Measurements from ENCODE around the gene CEND1.

The CEND1 gene

GRCh38 chr11:765025-765801, 24.7 kb downstream of the CEND1 start:
- Histone ChIP-seq H3K79me2 (ENCODE audit: low read length) (peaks cover 2% of the 10 kb centered on the region; the same call in 1 of the 2 replicates), H2AFZ (ENCODE audit: low read depth, low read length) (no peak overlapping the region), H3K36me3 (replicated peaks; ENCODE audit: low read depth, low read length) (peaks cover 38% of the 10 kb centered on the region), H3K4me3 (ENCODE audit: low read length) (no peak overlapping the region), H3K9me3 (ENCODE audit: insufficient read depth, low read length) (no peaks in the 10 kb centered on the region), H3K27me3 (ENCODE audit: low read depth, low read length) (no peaks in the 10 kb centered on the region), H4K20me1 (ENCODE audit: insufficient read depth, low read length) (peaks cover 24% of the 10 kb centered on the region), H3K4me1 (ENCODE audit: low read length) (no peaks in the 10 kb centered on the region), H3K27ac (ENCODE audit: low read length) (no peak overlapping the region), H3K9ac (ENCODE audit: low read length) (no peak overlapping the region), H3K4me2 (ENCODE audit: low read length) (no peak overlapping the region)
- TF ChIP-seq EZH2phosphoT487 (IDR thresholded peaks at IDR 0.05; ENCODE audit: low read depth) (no peak), CTCF (IDR thresholded peaks at IDR 0.05; ENCODE audit: low read depth, low read length) (peak; percentile 60)

GRCh38 chr11:764322-765024, 25.4 kb downstream of the CEND1 start:
- Histone ChIP-seq H3K4me3 (ENCODE audit: low read length) (no peak overlapping the region), H3K27me3 (ENCODE audit: low read depth, low read length) (no peaks in the 10 kb centered on the region), H3K9me3 (ENCODE audit: insufficient read depth, low read length) (no peaks in the 10 kb centered on the region), H3K36me3 (replicated peaks; ENCODE audit: low read depth, low read length) (peaks cover 38% of the 10 kb centered on the region), H3K79me2 (ENCODE audit: low read length) (no peaks in the 10 kb centered on the region; the same call in 1 of the 2 replicates), H3K4me2 (ENCODE audit: low read length) (no peak overlapping the region), H3K4me1 (ENCODE audit: low read length) (no peaks in the 10 kb centered on the region), H3K27ac (ENCODE audit: low read length) (no peak overlapping the region), H4K20me1 (ENCODE audit: insufficient read depth, low read length) (peaks cover 24% of the 10 kb centered on the region), H3K9ac (ENCODE audit: low read length) (no peak overlapping the region), H2AFZ (ENCODE audit: low read depth, low read length) (no peak overlapping the region)
- TF ChIP-seq EZH2phosphoT487 (IDR thresholded peaks at IDR 0.05; ENCODE audit: low read depth) (no peak), CTCF (IDR thresholded peaks at IDR 0.05; ENCODE audit: low read depth, low read length) (no peak)

GRCh38 chr11:763549-764321, 26.2 kb downstream of the CEND1 start:
- Histone ChIP-seq H3K27ac (ENCODE audit: low read length) (no peak overlapping the region), H4K20me1 (ENCODE audit: insufficient read depth, low read length) (peaks cover 24% of the 10 kb centered on the region), H3K4me1 (ENCODE audit: low read length) (no peaks in the 10 kb centered on the region), H3K4me3 (ENCODE audit: low read length) (no peak overlapping the region), H3K36me3 (replicated peaks; ENCODE audit: low read depth, low read length) (peaks cover 41% of the 10 kb centered on the region), H3K79me2 (ENCODE audit: low read length) (no peaks in the 10 kb centered on the region; the same call in 1 of the 2 replicates), H3K9ac (ENCODE audit: low read length) (no peak overlapping the region), H3K4me2 (ENCODE audit: low read length) (no peak overlapping the region), H3K27me3 (ENCODE audit: low read depth, low read length) (no peaks in the 10 kb centered on the region), H3K9me3 (ENCODE audit: insufficient read depth, low read length) (no peaks in the 10 kb centered on the region), H2AFZ (ENCODE audit: low read depth, low read length) (no peak overlapping the region)
- TF ChIP-seq EZH2phosphoT487 (IDR thresholded peaks at IDR 0.05; ENCODE audit: low read depth): no peak
- no peak for TF ChIP-seq CTCF (IDR thresholded peaks at IDR 0.05; ENCODE audit: low read depth, low read length)

- no peak for TF ChIP-seq EZH2phosphoT487 (IDR thresholded peaks at IDR 0.05; ENCODE audit: low read depth)
- TF ChIP-seq CTCF (IDR thresholded peaks at IDR 0.05; ENCODE audit: low read depth, low read length): no peak
- Histone ChIP-seq H3K4me3 (ENCODE audit: low read length) (no peak overlapping the region), H4K20me1 (ENCODE audit: insufficient read depth, low read length) (peaks cover 24% of the 10 kb centered on the region), H3K27ac (ENCODE audit: low read length) (no peak overlapping the region), H3K36me3 (replicated peaks; ENCODE audit: low read depth, low read length) (peaks cover 41% of the 10 kb centered on the region), H3K79me2 (ENCODE audit: low read length) (no peaks in the 10 kb centered on the region; the same call in 1 of the 2 replicates), H3K4me2 (ENCODE audit: low read length) (no peak overlapping the region), H3K4me1 (ENCODE audit: low read length) (no peaks in the 10 kb centered on the region), H3K9me3 (ENCODE audit: insufficient read depth, low read length) (no peaks in the 10 kb centered on the region), H3K9ac (ENCODE audit: low read length) (no peak overlapping the region), H3K27me3 (ENCODE audit: low read depth, low read length) (no peaks in the 10 kb centered on the region), H2AFZ (ENCODE audit: low read depth, low read length) (no peak overlapping the region)
These were observed 26.8 kb downstream of the CEND1 start for GRCh38 chr11:763073-763463.
